Calu3 (cell line): ENCODE results near the gene CAPRIN2. TPM values are rescaled to one million over a fixed set of nuclear protein-coding genes. Genes with fewer than 3 reads are reported as not detected.

ENCODE experiments used
- BruUV-seq: library from RNA; stranded (reverse); fragments of 400-500 nt; replicated peaks from 2 replicates; lab custom pipeline; 2021; lab: Mats Ljungman, UMichigan
- CTCF ChIA-PET: fragments of 300-600 bp; sonication (Branson Sonifier 250); formaldehyde crosslinking; loops from one replicate; lab custom pipeline; 2022; ENCODE audit warnings: antibody characterized with exemption; lab: Charles Lee
- DNase-seq: peaks from one replicate; pipeline ENCODE4 v3.0.0; 2022
- H3K27ac Mint-ChIP-seq: one replicate; pipeline ENCODE4 v1.8.0; 2022; ENCODE audit warnings: mixed read lengths; ENCODE audit not compliant: unreplicated experiment
- H3K27me3 Mint-ChIP-seq: one replicate; pipeline ENCODE4 v1.8.0; 2022; ENCODE audit warnings: mixed read lengths; ENCODE audit not compliant: unreplicated experiment
- H3K36me3 Mint-ChIP-seq: one replicate; pipeline ENCODE4 v1.8.0; 2022; ENCODE audit warnings: mild to moderate bottlenecking, moderate library complexity, mixed read lengths; ENCODE audit not compliant: insufficient read depth, unreplicated experiment
- H3K4me1 Mint-ChIP-seq: one replicate; pipeline ENCODE4 v1.8.0; 2022; ENCODE audit warnings: mild to moderate bottlenecking, low read depth, mixed read lengths; ENCODE audit not compliant: unreplicated experiment
- H3K4me3 Mint-ChIP-seq: one replicate; pipeline ENCODE4 v1.8.0; 2022; ENCODE audit warnings: mild to moderate bottlenecking, low read depth, moderate library complexity, mixed read lengths; ENCODE audit not compliant: unreplicated experiment
- H3K9me3 Mint-ChIP-seq: one replicate; pipeline ENCODE4 v1.8.0; 2022; ENCODE audit warnings: low read depth, mixed read lengths; ENCODE audit not compliant: unreplicated experiment
- CTCF ChIP-seq: fragments of 200-600 bp; IDR thresholded peaks from one replicate; pipeline ENCODE4 v1.8.0; 2022; ENCODE audit warnings: antibody characterized with exemption; ENCODE audit not compliant: unreplicated experiment
- intact Hi-C: fragments of 100-400 bp; cut with micrococcal nuclease; formaldehyde crosslinking; loops from one replicate; pipeline ENCODE4 v1.10.0; 2022; ENCODE audit not compliant: unreplicated experiment
- total RNA-seq: library from RNA; stranded (reverse); gene quantifications from 2 replicates; pipeline ENCODE4 v1.2.3, GENCODE V29; 2022

Gene CAPRIN2
- total RNA-seq, 1 experiment from 2014 or later, result 52.2 TPM

- DNase-seq, result no peak
- H3K27ac Mint-ChIP-seq, result no peak overlapping the region
- H3K36me3 Mint-ChIP-seq, result peaks cover 41% of the 10 kb centered on the region
- peak overlapping the region; percentile 92 for H3K4me3 Mint-ChIP-seq
- intact Hi-C loops, result loop anchor here (5.0 kb wide), 1 partner anchor 35 kb away; no protein-coding TSS in a partner anchor
- CTCF ChIA-PET, result interaction anchor here (0.7 to 5.5 kb wide), 3 partner anchors 12 to 1563 kb away, joined by 6 to 36 read pairs (median 7); no protein-coding TSS in a partner anchor
- no TSS peak for BruUV-seq
- no peaks in the 10 kb centered on the region for H3K9me3 Mint-ChIP-seq
- H3K4me1 Mint-ChIP-seq, result peaks cover 40% of the 10 kb centered on the region
- TF ChIP-seq CTCF, result no peak
- no peaks in the 10 kb centered on the region for H3K27me3 Mint-ChIP-seq
Measured at GRCh38 chr12:30752255-30752654, 2.5 kb downstream of the CAPRIN2 start.

GRCh38 chr12:30748147-30748546, 6.6 kb downstream of the CAPRIN2 start:
- Mint-ChIP-seq H3K27ac (no peak overlapping the region), H3K27me3 (no peaks in the 10 kb centered on the region), H3K36me3 (peaks cover 13% of the 10 kb centered on the region), H3K4me3 (no peak overlapping the region), H3K9me3 (no peaks in the 10 kb centered on the region), H3K4me1 (peaks cover 29% of the 10 kb centered on the region)
- BruUV-seq, result no TSS peak
- CTCF ChIA-PET, result no interaction called here
- no peak for TF ChIP-seq CTCF
- intact Hi-C loops, result no loop called here
- DNase-seq, result no peak

- intact Hi-C loops, result no loop called here
- no peaks in the 10 kb centered on the region for H3K9me3 Mint-ChIP-seq
Measured at GRCh38 chr12:30746190-30746589, 8.6 kb downstream of the CAPRIN2 start.

GRCh38 chr12:30744321-30744720, 10.4 kb downstream of the CAPRIN2 start:
- Mint-ChIP-seq H3K27ac (no peak overlapping the region), H3K36me3 (peaks cover 7% of the 10 kb centered on the region), H3K9me3 (no peaks in the 10 kb centered on the region), H3K27me3 (no peaks in the 10 kb centered on the region), H3K4me3 (no peak overlapping the region), H3K4me1 (peaks cover 8% of the 10 kb centered on the region)
- TF ChIP-seq CTCF, result no peak
- CTCF ChIA-PET, result interaction anchor here (1.1 kb wide), 1 partner anchor 49 kb away, joined by 3 read pairs; the partner anchor contains the start of gene IPO8
- intact Hi-C loops, result no loop called here
- no peak for DNase-seq
- no TSS peak for BruUV-seq

More at GRCh38 chr12:30746190-30746589, 8.6 kb downstream of the CAPRIN2 start:
- no peak overlapping the region for H3K4me3 Mint-ChIP-seq
- no peaks in the 10 kb centered on the region for H3K27me3 Mint-ChIP-seq
- peaks cover 12% of the 10 kb centered on the region for H3K36me3 Mint-ChIP-seq
- CTCF ChIA-PET, result no interaction called here
- peaks cover 27% of the 10 kb centered on the region for H3K4me1 Mint-ChIP-seq
- no TSS peak for BruUV-seq
- no peak for TF ChIP-seq CTCF
- H3K27ac Mint-ChIP-seq, result no peak overlapping the region
- DNase-seq, result no peak
